Ishikawa (cell line): Measurements from ENCODE around the gene RBM10.

Experiments used
- CEBPB ChIP-seq: IDR thresholded peaks from 2 replicates; pipeline ENCODE4 v1.6.1; 2012
- CREB1 ChIP-seq: IDR thresholded peaks from 2 replicates; pipeline ENCODE4 v1.6.1; 2012; ENCODE audit warnings: low read depth
- EGR1 ChIP-seq: IDR thresholded peaks from 2 replicates; pipeline ENCODE4 v1.6.1; 2012
- EP300 ChIP-seq: IDR thresholded peaks from 2 replicates; pipeline ENCODE4 v1.6.1; 2012; ENCODE audit warnings: borderline replicate concordance
- FOXM1 ChIP-seq: IDR thresholded peaks from 2 replicates; pipeline ENCODE4 v1.6.1; 2012; ENCODE audit warnings: low read depth, borderline replicate concordance
- MAX ChIP-seq: IDR thresholded peaks from 2 replicates; pipeline ENCODE4 v1.6.1; 2012
- NFIC ChIP-seq: IDR thresholded peaks from 2 replicates; pipeline ENCODE4 v1.6.1; 2012
- RAD21 ChIP-seq: IDR thresholded peaks from 2 replicates; pipeline ENCODE4 v1.6.1; 2012; ENCODE audit warnings: low read depth
- REST ChIP-seq: IDR thresholded peaks from 2 replicates; pipeline ENCODE4 v1.6.1; 2012; ENCODE audit warnings: low read depth, mild to moderate bottlenecking
- TAF1 ChIP-seq: IDR thresholded peaks from 2 replicates; pipeline ENCODE4 v1.6.1; 2012; ENCODE audit warnings: low read depth, mild to moderate bottlenecking
- TCF12 ChIP-seq: IDR thresholded peaks from 2 replicates; pipeline ENCODE4 v1.6.1; 2012; ENCODE audit warnings: low read depth
- TEAD4 ChIP-seq: IDR thresholded peaks from 2 replicates; pipeline ENCODE4 v1.6.1; 2012
- USF1 ChIP-seq: IDR thresholded peaks from 2 replicates; pipeline ENCODE4 v1.6.1; 2012
- YY1 ChIP-seq: IDR thresholded peaks from 2 replicates; pipeline ENCODE4 v1.6.1; 2012; ENCODE audit warnings: low read depth
- ZBTB7A ChIP-seq: IDR thresholded peaks from 2 replicates; pipeline ENCODE4 v1.6.1; 2012; ENCODE audit warnings: low read depth

Gene RBM10

GRCh38 chrX:47138171-47138570, 6.8 kb upstream of the RBM10 start:
- TF ChIP-seq REST = no peak
- no peak for TF ChIP-seq YY1
- TF ChIP-seq EGR1 = no peak
- TF ChIP-seq USF1 = no peak
- no peak for TF ChIP-seq TAF1
- no peak for TF ChIP-seq FOXM1
- no peak for TF ChIP-seq CREB1
- no peak for TF ChIP-seq NFIC
- no peak for TF ChIP-seq CEBPB
- no peak for TF ChIP-seq EP300
- TF ChIP-seq TEAD4 = no peak
- no peak for TF ChIP-seq ZBTB7A

GRCh38 chrX:47143894-47144625, 961 bp upstream of the RBM10 start:
- TF ChIP-seq MAX (no peak), TAF1 (no peak), CEBPB (no peak), TCF12 (no peak), YY1 (no peak), EP300 (no peak), TEAD4 (no peak), RAD21 (no peak), REST (no peak), NFIC (no peak), USF1 (no peak), CREB1 (no peak), EGR1 (no peak), ZBTB7A (no peak), FOXM1 (no peak)

- TF ChIP-seq EGR1 (no peak), USF1 (no peak), CREB1 (no peak), TCF12 (no peak)
Measured at GRCh38 chrX:47145395-47146120, 537 bp downstream of the RBM10 start.

GRCh38 chrX:47146121-47146935, 1.3 kb downstream of the RBM10 start:
- no peak for TF ChIP-seq ZBTB7A
- no peak for TF ChIP-seq RAD21
- no peak for TF ChIP-seq EP300
- TF ChIP-seq MAX = no peak
- TF ChIP-seq CREB1 = no peak
- no peak for TF ChIP-seq CEBPB
- TF ChIP-seq REST = no peak
- TF ChIP-seq YY1 = no peak
- no peak for TF ChIP-seq EGR1
- no peak for TF ChIP-seq TCF12
- no peak for TF ChIP-seq FOXM1
- TF ChIP-seq USF1 = no peak
- TF ChIP-seq NFIC = no peak
- TF ChIP-seq TEAD4 = no peak
